Measurements from ENCODE around the gene HIC2. TPM values are rescaled to one million over a fixed set of nuclear protein-coding genes. Genes with fewer than 3 reads are reported as not detected.
"Not testable (repeated sequence)": the region's sequence is repeated elsewhere in the genome, so short reads cannot be mapped to it uniquely, and the experiment has no call there.

The HIC2 gene
- total RNA-seq, 2 experiments from 2014 or later = 9.2 to 11.3 TPM

DNA sequence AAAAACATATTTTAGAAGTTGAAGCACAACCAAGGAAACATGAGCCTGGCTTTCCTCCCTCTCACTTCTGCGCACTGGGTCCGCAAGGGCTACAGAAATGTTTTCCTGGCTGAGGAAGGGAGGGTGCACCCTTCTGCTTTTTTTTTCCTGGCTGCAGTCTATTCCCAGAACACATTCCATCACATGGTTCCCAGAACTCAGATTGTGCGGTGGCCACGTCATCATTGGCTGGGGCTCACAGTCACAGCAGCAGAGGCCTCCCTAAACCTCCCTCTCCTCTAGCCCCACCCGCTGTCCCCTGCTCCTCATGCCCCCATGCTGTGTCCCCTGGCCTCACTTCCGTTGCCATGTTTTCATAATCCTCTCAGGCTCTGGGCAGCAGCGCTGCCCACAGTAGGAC is 27.7 kb upstream of the HIC2 start:
- H3K4me3 ChIP-seq (ENCODE audit: low read depth, low read length, poor library complexity, severe bottlenecking); BruUV-seq (replicated peaks); H3K79me2 ChIP-seq (ENCODE audit: insufficient read depth, low read depth, low read length); H3K4me2 ChIP-seq (ENCODE audit: low read length); H3K27ac ChIP-seq (ENCODE audit: low read depth, low read length, poor library complexity, severe bottlenecking); H3K36me3 ChIP-seq (ENCODE audit: insufficient read depth, low read length); H4K20me1 ChIP-seq (ENCODE audit: insufficient read depth, low read length); H2AFZ ChIP-seq (ENCODE audit: low read length); H3K9me3 ChIP-seq (ENCODE audit: low read length); POLR2A ChIA-PET; H3K4me1 ChIP-seq (ENCODE audit: insufficient read depth, low read length, poor library complexity, severe bottlenecking); intact Hi-C loops (cut with micrococcal nuclease; ENCODE audit: unreplicated experiment); H3K9me2 ChIP-seq (ENCODE audit: insufficient read depth, low read length); CTCF ChIA-PET (ENCODE audit: unreplicated experiment); DNase-seq (ENCODE audit: low spot score): not testable (repeated sequence)

DNA sequence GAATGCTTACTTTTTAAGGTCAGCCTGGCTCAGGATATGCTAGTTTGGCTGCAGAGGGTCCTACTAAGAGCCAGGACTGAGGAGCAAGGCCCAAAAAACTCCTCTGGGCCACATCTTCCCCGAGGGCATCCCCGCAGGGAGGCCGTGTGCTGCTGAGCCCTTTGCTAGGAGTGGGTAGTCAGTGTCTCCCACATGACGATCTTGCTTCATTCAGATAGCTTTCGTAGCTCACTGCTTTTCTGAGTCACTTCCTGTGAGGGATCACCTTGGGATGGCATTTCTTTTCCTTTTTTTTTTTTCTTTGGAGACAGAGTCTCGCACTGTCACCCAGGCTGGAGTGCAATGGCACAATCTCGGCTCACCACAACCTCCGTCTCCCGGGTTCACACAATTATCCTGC is 27.2 kb upstream of the HIC2 start:
- BruUV-seq (replicated peaks); H2AFZ ChIP-seq (ENCODE audit: low read length); H3K4me2 ChIP-seq (ENCODE audit: low read length); H3K9me3 ChIP-seq (ENCODE audit: low read length); H4K20me1 ChIP-seq (ENCODE audit: insufficient read depth, low read length); H3K9me2 ChIP-seq (ENCODE audit: insufficient read depth, low read length); H3K79me2 ChIP-seq (ENCODE audit: insufficient read depth, low read depth, low read length); CTCF ChIA-PET (ENCODE audit: unreplicated experiment); POLR2A ChIA-PET; H3K4me1 ChIP-seq (ENCODE audit: insufficient read depth, low read length, poor library complexity, severe bottlenecking); intact Hi-C loops (cut with micrococcal nuclease; ENCODE audit: unreplicated experiment); H3K36me3 ChIP-seq (ENCODE audit: insufficient read depth, low read length); DNase-seq (ENCODE audit: low spot score); H3K27ac ChIP-seq (ENCODE audit: low read depth, low read length, poor library complexity, severe bottlenecking); H3K4me3 ChIP-seq (ENCODE audit: low read depth, low read length, poor library complexity, severe bottlenecking): not testable (repeated sequence)

DNA sequence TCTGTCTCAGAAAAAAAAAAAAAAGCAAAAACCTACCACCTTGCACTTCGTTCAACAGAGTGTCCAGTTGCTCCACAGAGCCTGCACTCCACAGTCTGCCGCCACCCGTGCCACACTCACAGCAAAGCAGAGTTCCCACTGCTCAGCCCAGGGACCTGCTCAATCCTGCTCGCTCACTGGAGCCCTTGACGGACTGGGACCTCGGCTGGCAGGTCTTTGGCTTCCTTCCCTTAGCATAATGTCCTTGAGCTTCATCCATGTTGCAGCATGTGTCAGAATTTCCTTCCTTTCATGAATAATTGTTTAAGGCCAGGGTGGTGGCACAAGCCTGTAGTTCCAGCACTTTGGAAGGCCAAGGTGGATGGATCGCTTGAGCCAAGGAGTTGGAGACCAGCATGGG is 22.6 kb upstream of the HIC2 start:
- CTCF ChIA-PET (ENCODE audit: unreplicated experiment); DNase-seq (ENCODE audit: low spot score); H3K4me3 ChIP-seq (ENCODE audit: low read depth, low read length, poor library complexity, severe bottlenecking); H3K9me2 ChIP-seq (ENCODE audit: insufficient read depth, low read length); H3K9me3 ChIP-seq (ENCODE audit: low read length); H3K4me1 ChIP-seq (ENCODE audit: insufficient read depth, low read length, poor library complexity, severe bottlenecking); H3K36me3 ChIP-seq (ENCODE audit: insufficient read depth, low read length); BruUV-seq (replicated peaks); H4K20me1 ChIP-seq (ENCODE audit: insufficient read depth, low read length); POLR2A ChIA-PET; H3K4me2 ChIP-seq (ENCODE audit: low read length); H3K27ac ChIP-seq (ENCODE audit: low read depth, low read length, poor library complexity, severe bottlenecking); H3K79me2 ChIP-seq (ENCODE audit: insufficient read depth, low read depth, low read length); H2AFZ ChIP-seq (ENCODE audit: low read length); intact Hi-C loops (cut with micrococcal nuclease; ENCODE audit: unreplicated experiment): not testable (repeated sequence)

DNA sequence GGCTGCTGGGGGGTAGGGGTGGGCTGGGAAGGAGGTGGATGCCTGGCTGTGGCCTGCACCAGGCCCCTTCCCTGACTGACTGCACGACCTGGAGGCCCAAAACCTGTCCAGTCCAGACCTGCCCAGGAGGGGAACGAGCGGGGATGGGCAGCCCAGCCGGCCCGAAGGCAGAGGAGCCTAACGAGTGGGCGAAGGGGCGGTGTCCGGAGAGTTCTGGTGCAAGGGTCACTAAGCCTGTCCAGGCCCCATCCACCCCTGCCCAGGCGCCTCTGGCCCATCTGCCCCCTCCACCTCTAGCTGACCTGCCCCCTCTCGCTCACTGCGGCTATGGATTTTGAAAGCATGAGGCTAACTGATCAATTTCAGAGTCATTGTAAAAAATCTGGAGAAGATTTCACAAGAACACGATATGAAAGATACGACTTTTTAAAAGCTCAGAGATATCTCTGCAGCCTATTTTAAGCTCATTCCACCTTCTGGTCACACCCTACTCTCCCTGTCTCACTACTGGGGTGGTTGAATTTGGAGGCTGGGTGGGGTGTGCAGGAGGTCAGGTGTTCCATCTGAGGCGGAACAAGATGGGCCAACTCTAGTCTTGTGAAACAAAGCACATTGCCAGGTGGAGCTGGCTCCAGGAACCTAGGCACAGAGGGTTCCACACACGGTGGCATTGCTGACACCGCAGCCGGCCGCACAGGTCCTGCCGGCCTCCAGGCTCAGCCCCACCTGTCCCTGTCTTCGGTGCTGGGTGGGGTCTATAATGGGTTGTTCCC is 15.8 kb upstream of the HIC2 start:
- BruUV-seq (replicated peaks); POLR2A ChIA-PET; DNase-seq (ENCODE audit: low spot score); CTCF ChIA-PET (ENCODE audit: unreplicated experiment); H2AFZ ChIP-seq (ENCODE audit: low read length); H3K9me3 ChIP-seq (ENCODE audit: low read length); intact Hi-C loops (cut with micrococcal nuclease; ENCODE audit: unreplicated experiment); H3K36me3 ChIP-seq (ENCODE audit: insufficient read depth, low read length); H3K4me2 ChIP-seq (ENCODE audit: low read length); H3K4me3 ChIP-seq (ENCODE audit: low read depth, low read length, poor library complexity, severe bottlenecking); H4K20me1 ChIP-seq (ENCODE audit: insufficient read depth, low read length); H3K9me2 ChIP-seq (ENCODE audit: insufficient read depth, low read length); H3K27ac ChIP-seq (ENCODE audit: low read depth, low read length, poor library complexity, severe bottlenecking); H3K4me1 ChIP-seq (ENCODE audit: insufficient read depth, low read length, poor library complexity, severe bottlenecking); H3K79me2 ChIP-seq (ENCODE audit: insufficient read depth, low read depth, low read length): not testable (repeated sequence)

DNA sequence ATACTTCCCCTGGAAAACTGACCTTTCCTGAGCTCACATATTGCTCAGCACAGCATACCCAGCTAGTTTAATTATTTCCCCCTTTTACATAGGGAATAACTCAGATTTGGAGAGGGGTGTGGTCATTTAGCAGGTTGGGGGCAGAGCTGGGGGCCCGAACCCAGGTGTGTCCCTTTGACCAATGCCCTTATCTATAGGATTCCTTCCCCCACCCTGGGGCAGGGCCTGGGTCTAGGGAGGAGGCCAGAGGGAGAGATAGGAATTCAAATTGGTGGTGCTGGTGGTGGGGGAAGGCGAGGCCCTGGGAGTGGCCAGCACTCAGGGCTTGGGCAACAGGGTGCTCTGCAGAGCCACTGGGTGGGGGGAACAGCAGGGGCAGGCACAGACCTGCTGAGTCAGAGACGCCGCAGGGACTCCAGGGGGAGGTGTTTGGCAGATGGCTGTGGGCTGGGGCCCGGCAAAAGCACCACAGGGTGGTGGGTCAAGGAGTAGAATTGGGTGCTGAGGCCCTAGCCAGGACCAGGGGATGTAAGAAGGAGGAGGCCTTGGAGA is 14.3 kb upstream of the HIC2 start:
- not testable (repeated sequence) for H3K9me2 ChIP-seq (ENCODE audit: insufficient read depth, low read length)

DNA sequence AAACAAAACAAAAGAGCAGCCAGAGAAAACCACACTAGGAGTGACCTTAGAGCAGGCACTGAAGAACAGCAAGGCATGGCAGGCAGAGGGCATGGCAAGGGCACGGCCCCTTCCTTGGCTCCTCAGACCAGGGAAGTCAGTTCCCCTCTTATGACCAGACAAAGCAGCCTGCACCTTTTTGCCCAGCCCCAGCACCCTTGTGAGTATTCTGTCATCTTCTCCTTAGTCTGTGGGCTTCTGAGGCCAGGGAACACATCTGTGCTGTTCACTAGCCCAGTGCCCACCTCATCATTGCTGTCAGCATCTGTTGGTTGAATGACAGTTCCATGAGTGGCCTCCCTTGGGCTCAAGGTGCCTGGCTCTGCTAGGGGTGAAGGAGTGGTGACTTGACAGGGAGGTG is 10.0 kb upstream of the HIC2 start:
- H2AFZ ChIP-seq (ENCODE audit: low read length); H3K4me2 ChIP-seq (ENCODE audit: low read length); H3K9me2 ChIP-seq (ENCODE audit: insufficient read depth, low read length); BruUV-seq (replicated peaks); H3K36me3 ChIP-seq (ENCODE audit: insufficient read depth, low read length); H4K20me1 ChIP-seq (ENCODE audit: insufficient read depth, low read length); DNase-seq (ENCODE audit: low spot score); H3K9me3 ChIP-seq (ENCODE audit: low read length); CTCF ChIA-PET (ENCODE audit: unreplicated experiment); H3K79me2 ChIP-seq (ENCODE audit: insufficient read depth, low read depth, low read length); H3K4me1 ChIP-seq (ENCODE audit: insufficient read depth, low read length, poor library complexity, severe bottlenecking); POLR2A ChIA-PET; H3K27ac ChIP-seq (ENCODE audit: low read depth, low read length, poor library complexity, severe bottlenecking); intact Hi-C loops (cut with micrococcal nuclease; ENCODE audit: unreplicated experiment); H3K4me3 ChIP-seq (ENCODE audit: low read depth, low read length, poor library complexity, severe bottlenecking): not testable (repeated sequence)

More for the DNA sequence above, 14.3 kb upstream of the HIC2 start:
- H3K9me3 ChIP-seq (ENCODE audit: low read length); H3K4me2 ChIP-seq (ENCODE audit: low read length); H3K4me1 ChIP-seq (ENCODE audit: insufficient read depth, low read length, poor library complexity, severe bottlenecking); BruUV-seq (replicated peaks); DNase-seq (ENCODE audit: low spot score); H2AFZ ChIP-seq (ENCODE audit: low read length); H3K36me3 ChIP-seq (ENCODE audit: insufficient read depth, low read length); H3K79me2 ChIP-seq (ENCODE audit: insufficient read depth, low read depth, low read length); intact Hi-C loops (cut with micrococcal nuclease; ENCODE audit: unreplicated experiment); CTCF ChIA-PET (ENCODE audit: unreplicated experiment); H4K20me1 ChIP-seq (ENCODE audit: insufficient read depth, low read length); POLR2A ChIA-PET; H3K27ac ChIP-seq (ENCODE audit: low read depth, low read length, poor library complexity, severe bottlenecking); H3K4me3 ChIP-seq (ENCODE audit: low read depth, low read length, poor library complexity, severe bottlenecking): not testable (repeated sequence)

Data from OCI-LY7 (cell line).